Cardiac muscle cell (in vitro differentiated cells and primary cell): ENCODE results near the gene QSOX1. TPM values are rescaled to one million over a fixed set of nuclear protein-coding genes. Genes with fewer than 3 reads are reported as not detected.

Experiments
- DNase-seq, 2 donors: peaks; one replicate each; pipeline versions ENCODE4 v3.0.0 to v3.0.0-alpha.2; 2010 to 2017; ENCODE audit warnings: low read depth in 1 of 2, low spot score in 1 of 2
- H3K27ac ChIP-seq: fragments of 200-600 bp; sonication (generic); 2 replicates; pipeline ENCODE4 v1.5.1; 2016
- H3K27me3 ChIP-seq: fragments of 200-600 bp; sonication (generic); 2 replicates; pipeline ENCODE4 v1.6.0; 2016; ENCODE audit warnings: control low read depth
- H3K36me3 ChIP-seq: fragments of 200-600 bp; sonication (generic); 2 replicates; pipeline ENCODE4 v1.5.1; 2016; ENCODE audit warnings: control low read depth
- H3K4me1 ChIP-seq: fragments of 200-600 bp; sonication (generic); 2 replicates; pipeline ENCODE4 v1.8.1; 2017; ENCODE audit warnings: low read depth, mild to moderate bottlenecking, mixed run types
- H3K4me3 ChIP-seq: fragments of 200-600 bp; sonication (generic); 2 replicates; pipeline ENCODE4 v1.5.1; 2016; ENCODE audit warnings: mild to moderate bottlenecking
- H3K9me3 ChIP-seq: fragments of 200-600 bp; sonication (generic); 2 replicates; pipeline ENCODE4 v1.5.1; 2017; ENCODE audit warnings: low read depth, mild to moderate bottlenecking, control low read depth
- polyA plus RNA-seq: library from polyadenylated mRNA; unstranded; fragments of >200 nt; fragmentation: Nextera tagmentation; extraction: Ambion mirVana; gene quantifications from 2 replicates; pipeline ENCODE4 v1.2.1, GENCODE V29; 2016
- total RNA-seq: library from RNA; depleted of rRNA; stranded (reverse); fragments of >200 nt; gene quantifications from 2 replicates; pipeline ENCODE4 v1.2.3, GENCODE V29; 2016
- TF ChIP-seq, protein P1 (sequence below): IDR thresholded peaks from 2 replicates; pipeline ENCODE4 v1.5.1; 2012; ENCODE audit warnings: low read depth, mild to moderate bottlenecking, low read length

QSOX1 gene
- total and polyA plus RNA-seq, 2 experiments from 2014 or later, result 23.2 to 37.8 TPM

DNA sequence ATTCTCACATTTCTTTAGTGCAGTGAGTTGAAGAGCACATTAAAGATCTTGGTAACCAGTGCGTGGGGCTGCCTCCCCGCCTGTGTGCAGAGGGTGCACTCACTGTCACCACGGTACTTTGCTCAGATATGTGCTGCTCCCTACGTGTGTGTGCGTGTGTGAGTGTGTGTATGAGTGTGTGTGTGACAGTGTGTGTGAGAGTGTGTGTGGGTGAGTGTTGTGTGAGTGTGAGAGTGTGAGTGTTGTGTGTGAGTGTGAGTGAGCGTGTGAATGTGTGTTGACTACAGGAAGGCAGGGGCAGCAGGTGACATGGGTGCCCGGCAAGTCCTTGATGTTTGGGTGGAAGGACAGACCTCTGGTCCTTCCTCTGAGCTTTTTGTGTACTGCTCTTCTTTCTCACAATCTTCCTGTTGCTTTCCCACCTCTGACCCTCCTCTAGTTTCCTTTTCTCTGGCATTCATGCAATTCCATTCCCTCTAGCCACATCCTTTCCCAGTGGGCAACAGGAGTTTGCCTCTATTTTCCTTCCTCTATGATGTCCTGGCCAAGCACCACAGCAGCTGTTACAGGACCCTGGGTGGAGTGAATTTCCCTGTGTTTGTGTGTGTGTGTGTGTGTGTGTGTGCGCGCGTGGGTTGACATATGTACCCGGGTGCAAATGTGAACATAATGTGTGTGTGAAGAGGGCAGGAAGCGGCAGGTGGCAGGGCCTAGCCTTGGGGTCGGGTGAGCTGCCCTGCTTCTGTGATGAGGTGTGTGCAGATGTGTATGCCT, 95.2 kb downstream of the QSOX1 start:
- TF ChIP-seq, protein P1, sequence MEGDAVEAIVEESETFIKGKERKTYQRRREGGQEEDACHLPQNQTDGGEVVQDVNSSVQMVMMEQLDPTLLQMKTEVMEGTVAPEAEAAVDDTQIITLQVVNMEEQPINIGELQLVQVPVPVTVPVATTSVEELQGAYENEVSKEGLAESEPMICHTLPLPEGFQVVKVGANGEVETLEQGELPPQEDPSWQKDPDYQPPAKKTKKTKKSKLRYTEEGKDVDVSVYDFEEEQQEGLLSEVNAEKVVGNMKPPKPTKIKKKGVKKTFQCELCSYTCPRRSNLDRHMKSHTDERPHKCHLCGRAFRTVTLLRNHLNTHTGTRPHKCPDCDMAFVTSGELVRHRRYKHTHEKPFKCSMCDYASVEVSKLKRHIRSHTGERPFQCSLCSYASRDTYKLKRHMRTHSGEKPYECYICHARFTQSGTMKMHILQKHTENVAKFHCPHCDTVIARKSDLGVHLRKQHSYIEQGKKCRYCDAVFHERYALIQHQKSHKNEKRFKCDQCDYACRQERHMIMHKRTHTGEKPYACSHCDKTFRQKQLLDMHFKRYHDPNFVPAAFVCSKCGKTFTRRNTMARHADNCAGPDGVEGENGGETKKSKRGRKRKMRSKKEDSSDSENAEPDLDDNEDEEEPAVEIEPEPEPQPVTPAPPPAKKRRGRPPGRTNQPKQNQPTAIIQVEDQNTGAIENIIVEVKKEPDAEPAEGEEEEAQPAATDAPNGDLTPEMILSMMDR, result no peak
- no peaks in the 10 kb centered on the region for H3K4me1 ChIP-seq
- no peak overlapping the region for H3K27ac ChIP-seq
- no peaks in the 10 kb centered on the region for H3K36me3 ChIP-seq
- no peaks in the 10 kb centered on the region for H3K9me3 ChIP-seq
- H3K27me3 ChIP-seq, result no peaks in the 10 kb centered on the region
- peak in 1 of 2 donors; percentile 21 for DNase-seq
- H3K4me3 ChIP-seq, result no peak overlapping the region

DNA sequence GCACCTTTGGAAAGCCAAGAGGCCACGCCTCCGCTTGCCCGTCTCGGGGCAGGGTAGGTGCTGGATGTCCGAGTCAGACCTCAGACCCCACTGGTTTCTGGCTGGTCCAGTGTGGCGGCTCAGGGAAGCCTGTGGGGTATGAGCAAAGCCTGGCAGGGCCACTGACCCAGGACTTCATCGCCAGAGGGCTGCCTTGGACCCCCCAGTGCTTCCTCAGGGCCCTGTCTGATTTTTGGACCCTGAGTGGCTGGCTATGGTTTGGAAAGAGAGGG, 95.8 kb downstream of the QSOX1 start:
- TF ChIP-seq, protein P1, result no peak
- no peaks in the 10 kb centered on the region for H3K9me3 ChIP-seq
- no peak for DNase-seq
- no peak overlapping the region for H3K27ac ChIP-seq
- no peaks in the 10 kb centered on the region for H3K36me3 ChIP-seq
- H3K4me3 ChIP-seq, result no peak overlapping the region
- H3K27me3 ChIP-seq, result no peaks in the 10 kb centered on the region
- H3K4me1 ChIP-seq, result no peaks in the 10 kb centered on the region

- Histone ChIP-seq H3K4me3 (no peak overlapping the region), H3K27me3 (no peaks in the 10 kb centered on the region), H3K27ac (no peak overlapping the region), H3K4me1 (no peaks in the 10 kb centered on the region), H3K36me3 (no peaks in the 10 kb centered on the region), H3K9me3 (no peaks in the 10 kb centered on the region)
- DNase-seq, result no peak
- TF ChIP-seq, protein P1, result no peak
These were observed 96.3 kb downstream of the QSOX1 start for GRCh38 chr1:180250883-180251509.

DNA sequence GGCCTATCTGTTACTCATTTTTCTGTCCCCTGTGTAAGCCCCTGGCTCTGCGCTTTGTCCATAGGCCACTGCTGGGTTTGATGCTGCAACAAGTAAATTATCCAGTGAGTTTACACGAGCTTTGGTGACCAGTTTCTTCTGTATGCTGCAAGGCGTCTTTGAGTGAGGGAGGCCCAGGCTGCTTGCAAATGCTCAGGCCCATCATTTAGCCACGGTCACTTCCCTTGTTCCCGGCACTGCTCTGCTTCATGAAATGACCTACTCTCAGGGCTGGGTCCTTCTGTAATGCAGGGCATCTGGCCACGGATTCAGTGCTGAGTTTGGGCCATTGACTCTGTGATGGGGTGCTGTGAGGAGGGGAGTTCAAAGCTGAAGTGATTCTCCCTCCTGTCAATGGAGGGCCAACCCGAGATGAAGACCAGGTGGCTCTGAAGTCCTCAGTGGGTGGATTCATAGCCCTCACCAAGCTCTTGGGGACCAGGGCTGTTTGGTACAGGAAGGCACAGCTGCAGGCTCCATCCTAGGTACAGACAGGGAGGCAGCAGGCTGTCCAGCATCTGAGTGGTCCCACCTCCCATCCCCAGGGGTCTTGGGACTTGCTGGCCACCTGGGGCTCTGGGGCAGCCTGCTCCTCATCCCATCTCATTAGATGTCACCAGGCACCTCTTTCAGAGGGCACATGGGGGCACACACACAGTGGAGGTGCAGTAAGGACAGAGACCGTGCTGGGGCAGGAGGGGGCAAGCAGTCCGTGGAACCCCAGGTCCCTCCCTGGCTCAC, 97.0 kb downstream of the QSOX1 start:
- H3K36me3 ChIP-seq, result no peaks in the 10 kb centered on the region
- H3K4me1 ChIP-seq, result no peaks in the 10 kb centered on the region
- no peaks in the 10 kb centered on the region for H3K27me3 ChIP-seq
- H3K27ac ChIP-seq, result no peak overlapping the region
- no peaks in the 10 kb centered on the region for H3K9me3 ChIP-seq
- no peak overlapping the region for H3K4me3 ChIP-seq
- no peak for DNase-seq
- TF ChIP-seq, protein P1, result no peak

DNA sequence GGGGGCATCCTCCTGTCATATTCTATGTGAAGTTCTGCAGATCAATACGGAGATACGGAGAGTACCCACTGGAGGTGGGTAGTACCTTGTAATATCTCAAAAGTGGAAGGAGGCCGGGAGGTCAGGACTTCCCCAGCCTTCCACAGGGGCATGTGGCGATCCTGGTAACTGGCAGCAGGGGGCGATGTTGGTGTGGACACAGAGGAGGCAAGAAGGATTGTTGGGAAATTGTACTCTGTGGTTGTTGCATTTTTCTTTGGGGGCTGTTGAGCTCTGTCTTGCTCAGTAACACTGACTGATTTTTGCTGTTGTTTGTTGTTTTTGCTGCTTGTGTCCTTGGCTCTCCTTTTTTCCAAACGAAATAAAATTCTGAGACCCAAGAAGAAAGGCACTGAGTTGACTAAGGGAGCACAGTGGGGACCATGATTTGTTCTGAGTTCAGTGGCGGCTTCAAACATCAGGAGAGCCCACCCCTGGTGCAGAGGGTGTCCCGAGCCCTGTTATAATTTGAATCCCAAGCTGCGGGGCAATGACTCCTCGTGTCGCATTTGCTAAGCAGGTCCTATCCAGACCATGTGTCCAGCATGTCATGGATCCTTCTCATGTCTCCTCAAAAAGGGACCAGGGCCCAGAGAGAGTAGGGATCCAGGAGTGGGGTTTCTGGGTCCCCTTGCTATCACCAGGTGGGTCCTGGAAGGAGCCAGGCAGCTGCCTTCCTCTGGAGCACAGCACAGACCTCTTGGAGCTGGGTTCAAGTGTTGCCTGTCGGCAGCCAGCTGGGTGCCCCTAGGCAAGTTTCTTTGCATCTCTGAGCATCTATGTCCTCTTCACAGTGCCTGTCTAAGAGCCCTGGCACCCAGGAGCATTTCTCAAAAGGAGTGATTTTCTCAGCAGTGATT, 98.2 kb downstream of the QSOX1 start:
- TF ChIP-seq, protein P1, result peak; percentile 88
- Histone ChIP-seq H3K4me1 (no peaks in the 10 kb centered on the region), H3K27ac (no peak overlapping the region), H3K4me3 (no peak overlapping the region), H3K9me3 (no peaks in the 10 kb centered on the region), H3K27me3 (no peaks in the 10 kb centered on the region), H3K36me3 (no peaks in the 10 kb centered on the region)
- DNase-seq, result peak; percentile 59 to 78
